GM12878 (cell line): ENCODE data around the gene MMAA. TPM values are rescaled to one million over a fixed set of nuclear protein-coding genes. Genes with fewer than 3 reads are reported as not detected.
A peak's percentile ranks its signal among the peaks of the same experiment; 100 is the strongest.

Experiments used
- BCL11A ChIP-seq: IDR thresholded peaks from 2 replicates; pipeline ENCODE4 v1.6.1; 2011; ENCODE audit warnings: low read depth, low read length
- CHD1 ChIP-seq: IDR thresholded peaks from 2 replicates; pipeline ENCODE4 v1.6.1; 2012; ENCODE audit warnings: low read depth, low read length, improper control_type of control experiment
- ETV6 ChIP-seq, 2 experiments: fragments of 450-650 bp in 1 of 2; IDR thresholded peaks in 1 of 2; conservative IDR thresholded peaks in 1 of 2; 2 replicates each; pipeline ENCODE4 v1.6.1; 2014; ENCODE audit warnings: antibody characterized with exemption in 1 of 2, borderline replicate concordance in 1 of 2, low read depth in 1 of 2, mild to moderate bottlenecking in 1 of 2, moderate library complexity in 1 of 2
- NFYB ChIP-seq: IDR thresholded peaks from 2 replicates; pipeline ENCODE4 v1.6.1; 2011; ENCODE audit warnings: low read depth, mild to moderate bottlenecking, low read length, improper control_type of control experiment, moderate library complexity; ENCODE audit not compliant: insufficient read depth
- NR2F1 ChIP-seq: fragments of 450-650 bp; conservative IDR thresholded peaks from 2 replicates; pipeline ENCODE4 v1.6.1; 2017; ENCODE audit warnings: mild to moderate bottlenecking
- REST ChIP-seq: IDR thresholded peaks from 2 replicates; pipeline ENCODE4 v1.6.1; 2012; ENCODE audit warnings: mild to moderate bottlenecking, low read depth, low read length
- SRF ChIP-seq, 2 experiments: IDR thresholded peaks; 2 replicates each; pipeline ENCODE4 v1.6.1; 2011; ENCODE audit warnings: low read depth in 2 of 2, low read length in 2 of 2, mild to moderate bottlenecking in 1 of 2, moderate library complexity in 1 of 2
- polyA plus RNA-seq, 11 experiments: library from polyadenylated mRNA; depleted of rRNA in 4 of 11; unstranded in 6 of 11; stranded (reverse) in 5 of 11; fragments of >200 nt; fragmentation: Nextera tagmentation in 4 of 11; fragmentation: Illumina TruSeq in 1 of 11; extraction: Ambion mirVana in 4 of 11; extraction: Trizol in 1 of 11; gene quantifications; 1 replicate in 1 of 11; 2 replicates in 10 of 11; pipeline versions ENCODE4 v1.2.1 to v1.2.3, GENCODE V29; 2011 to 2016; ENCODE audit warnings: inconsistent platforms in 2 of 11, missing spikeins in 2 of 11, low read depth in 1 of 11
- total RNA-seq, 4 experiments: library from RNA; depleted of rRNA in 3 of 4; stranded (reverse); fragments of >200 nt in 3 of 4; fragmentation: Illumina TruSeq in 1 of 4; extraction: Trizol in 1 of 4; gene quantifications; 2 replicates each; pipeline versions ENCODE4 v1.2.1 to v1.2.3, GENCODE V29; 2013 to 2021
- TF ChIP-seq, protein P1 (sequence below): fragments of 450-650 bp; IDR thresholded peaks from 2 replicates; pipeline ENCODE4 v1.6.1; 2017; ENCODE audit warnings: mild to moderate bottlenecking
- TF ChIP-seq, protein P2 (sequence below): fragments of 450-650 bp; IDR thresholded peaks from 2 replicates; pipeline ENCODE4 v1.6.1; 2017; ENCODE audit warnings: borderline replicate concordance

The MMAA gene
- total and polyA plus RNA-seq, 10 of the 15 experiments (the other 5 are each of a cell fraction or from before 2014, with no cell fraction given): 4.5 to 22.6 (median 11.8) TPM

DNA sequence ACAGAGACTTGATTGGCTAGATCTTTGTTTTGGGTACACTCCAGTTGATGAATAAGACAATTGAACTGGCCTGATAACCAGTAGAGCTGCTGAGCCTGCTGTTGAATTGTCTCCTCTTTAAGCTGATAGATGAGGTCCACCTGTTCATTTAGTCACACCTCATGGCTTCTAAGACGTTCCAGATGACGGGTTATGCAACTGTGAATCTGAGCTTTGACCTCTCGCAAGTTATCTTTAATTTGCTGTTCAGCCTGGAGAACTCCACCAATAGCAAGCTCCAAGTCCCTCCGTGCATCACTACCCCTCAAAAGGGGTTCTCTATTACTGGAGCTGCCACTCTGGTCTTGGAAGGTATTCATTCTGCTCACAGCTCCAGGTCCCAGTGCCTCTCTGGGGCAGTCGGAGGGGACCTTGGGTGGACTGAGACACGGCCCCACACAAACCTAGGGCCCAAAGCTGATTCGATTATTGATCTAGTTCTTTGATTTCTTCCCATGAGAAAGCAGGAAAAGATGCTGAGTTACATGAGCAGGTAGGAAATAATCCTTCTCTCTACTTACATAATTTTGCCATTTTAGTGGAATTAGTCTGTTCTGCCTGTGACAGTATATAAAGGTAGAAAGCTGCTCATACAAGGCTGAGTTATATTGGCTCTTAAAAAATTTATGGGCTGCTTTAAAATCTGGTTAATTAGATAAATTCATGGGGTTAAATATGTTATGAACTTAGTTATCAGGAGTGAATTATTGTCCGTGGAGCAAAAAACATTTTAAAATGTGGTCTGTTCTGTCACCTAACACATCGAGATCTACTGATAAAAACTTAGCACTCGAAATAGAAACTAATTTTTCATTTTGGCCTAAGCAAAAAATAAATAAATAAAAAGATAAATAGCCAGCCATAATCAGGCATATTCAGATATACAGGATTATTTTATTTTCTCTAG is 6.8 kb downstream of the MMAA start (continued):
- TF ChIP-seq REST: no peak
- no peak for TF ChIP-seq CHD1
- TF ChIP-seq NFYB: 0 out of 2 replicates have a peak, but pooled peaks have one; percentile 9
- no peak for TF ChIP-seq BCL11A
- no peak for TF ChIP-seq ETV6 (conservative IDR thresholded peaks at IDR 0.05 in 1 of 2, IDR thresholded peaks at IDR 0.05 in 1 of 2; ENCODE audit: borderline replicate concordance in 1 of 2, low read depth in 1 of 2)
- TF ChIP-seq, protein P1, sequence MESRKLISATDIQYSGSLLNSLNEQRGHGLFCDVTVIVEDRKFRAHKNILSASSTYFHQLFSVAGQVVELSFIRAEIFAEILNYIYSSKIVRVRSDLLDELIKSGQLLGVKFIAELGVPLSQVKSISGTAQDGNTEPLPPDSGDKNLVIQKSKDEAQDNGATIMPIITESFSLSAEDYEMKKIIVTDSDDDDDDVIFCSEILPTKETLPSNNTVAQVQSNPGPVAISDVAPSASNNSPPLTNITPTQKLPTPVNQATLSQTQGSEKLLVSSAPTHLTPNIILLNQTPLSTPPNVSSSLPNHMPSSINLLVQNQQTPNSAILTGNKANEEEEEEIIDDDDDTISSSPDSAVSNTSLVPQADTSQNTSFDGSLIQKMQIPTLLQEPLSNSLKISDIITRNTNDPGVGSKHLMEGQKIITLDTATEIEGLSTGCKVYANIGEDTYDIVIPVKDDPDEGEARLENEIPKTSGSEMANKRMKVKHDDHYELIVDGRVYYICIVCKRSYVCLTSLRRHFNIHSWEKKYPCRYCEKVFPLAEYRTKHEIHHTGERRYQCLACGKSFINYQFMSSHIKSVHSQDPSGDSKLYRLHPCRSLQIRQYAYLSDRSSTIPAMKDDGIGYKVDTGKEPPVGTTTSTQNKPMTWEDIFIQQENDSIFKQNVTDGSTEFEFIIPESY: no peak
- peak; percentile 89 for TF ChIP-seq NR2F1
- TF ChIP-seq, protein P2, sequence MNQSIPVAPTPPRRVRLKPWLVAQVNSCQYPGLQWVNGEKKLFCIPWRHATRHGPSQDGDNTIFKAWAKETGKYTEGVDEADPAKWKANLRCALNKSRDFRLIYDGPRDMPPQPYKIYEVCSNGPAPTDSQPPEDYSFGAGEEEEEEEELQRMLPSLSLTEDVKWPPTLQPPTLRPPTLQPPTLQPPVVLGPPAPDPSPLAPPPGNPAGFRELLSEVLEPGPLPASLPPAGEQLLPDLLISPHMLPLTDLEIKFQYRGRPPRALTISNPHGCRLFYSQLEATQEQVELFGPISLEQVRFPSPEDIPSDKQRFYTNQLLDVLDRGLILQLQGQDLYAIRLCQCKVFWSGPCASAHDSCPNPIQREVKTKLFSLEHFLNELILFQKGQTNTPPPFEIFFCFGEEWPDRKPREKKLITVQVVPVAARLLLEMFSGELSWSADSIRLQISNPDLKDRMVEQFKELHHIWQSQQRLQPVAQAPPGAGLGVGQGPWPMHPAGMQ: no peak
- TF ChIP-seq SRF (IDR thresholded peaks at IDR 0.05; ENCODE audit: low read depth in 2 of 2, low read length in 2 of 2): no peak
